Astrocyte (in vitro differentiated cells and primary cell): ENCODE measurements around the gene MYOF. TPM values are rescaled to one million over a fixed set of nuclear protein-coding genes. Genes with fewer than 3 reads are reported as not detected.
A peak's percentile ranks its signal among the peaks of the same experiment; 100 is the strongest.

Source experiments
- DNase-seq: peaks from one replicate; pipeline ENCODE4 v3.0.0-alpha.2; 2010; ENCODE audit warnings: low read depth
- FAIRE-seq: peaks from 2 replicates; lab custom pipeline; 2011; peaks lifted over from hg19 to GRCh38; lab: Jason Lieb, UNC
- H2AFZ ChIP-seq: 2 replicates; pipeline ENCODE4 v1.6.0; 2012; ENCODE audit warnings: low read depth, low read length, inconsistent platforms
- H3K27ac ChIP-seq: 2 replicates; pipeline ENCODE4 v1.5.1; 2011; ENCODE audit warnings: low read depth, low read length, inconsistent platforms
- H3K27me3 ChIP-seq: 2 replicates; pipeline ENCODE4 v1.6.0; 2011; ENCODE audit warnings: low read length, inconsistent platforms; ENCODE audit not compliant: insufficient read depth
- H3K36me3 ChIP-seq: 2 replicates; pipeline ENCODE4 v1.5.1; 2011; ENCODE audit warnings: low read length, inconsistent platforms; ENCODE audit not compliant: insufficient read depth
- H3K4me1 ChIP-seq: 2 replicates; pipeline ENCODE4 v1.5.1; 2011; ENCODE audit warnings: low read length, inconsistent platforms; ENCODE audit not compliant: insufficient read depth
- H3K4me2 ChIP-seq: 2 replicates; pipeline ENCODE4 v1.6.0; 2012; ENCODE audit warnings: low read length, inconsistent platforms
- H3K4me3 ChIP-seq: 2 replicates; pipeline ENCODE4 v1.5.1; 2011; ENCODE audit warnings: low read depth, mild to moderate bottlenecking, low read length, inconsistent platforms; ENCODE audit not compliant: insufficient read depth
- H3K79me2 ChIP-seq: 2 replicates; pipeline ENCODE4 v1.6.0; 2012; ENCODE audit warnings: mild to moderate bottlenecking, low read length, inconsistent platforms; ENCODE audit not compliant: insufficient read depth
- H3K9ac ChIP-seq: 2 replicates; pipeline ENCODE4 v1.6.0; 2012; ENCODE audit warnings: mild to moderate bottlenecking, low read length, inconsistent platforms
- H3K9me3 ChIP-seq: 2 replicates; pipeline ENCODE4 v1.5.1; 2012; ENCODE audit warnings: low read depth, mild to moderate bottlenecking, low read length, inconsistent platforms; ENCODE audit not compliant: insufficient read depth
- H4K20me1 ChIP-seq: 2 replicates; pipeline ENCODE4 v1.6.0; 2012; ENCODE audit warnings: low read length, inconsistent platforms; ENCODE audit not compliant: insufficient read depth
- H3K27ac Mint-ChIP-seq: one replicate; pipeline ENCODE4 v1.8.0; 2021; ENCODE audit warnings: mild to moderate bottlenecking, mixed read lengths; ENCODE audit not compliant: unreplicated experiment
- H3K27me3 Mint-ChIP-seq: one replicate; pipeline ENCODE4 v1.8.0; 2021; ENCODE audit warnings: low read depth, mixed read lengths; ENCODE audit not compliant: unreplicated experiment
- H3K36me3 Mint-ChIP-seq: one replicate; pipeline ENCODE4 v1.8.0; 2021; ENCODE audit warnings: low read depth, mixed read lengths; ENCODE audit not compliant: unreplicated experiment
- H3K4me1 Mint-ChIP-seq: one replicate; pipeline ENCODE4 v1.8.0; 2021; ENCODE audit warnings: low read depth, mixed read lengths; ENCODE audit not compliant: unreplicated experiment
- H3K4me3 Mint-ChIP-seq: one replicate; pipeline ENCODE4 v1.8.0; 2021; ENCODE audit warnings: mild to moderate bottlenecking, moderate library complexity, mixed read lengths; ENCODE audit not compliant: unreplicated experiment
- H3K9me3 Mint-ChIP-seq: one replicate; pipeline ENCODE4 v1.8.0; 2021; ENCODE audit warnings: mild to moderate bottlenecking, mixed read lengths; ENCODE audit not compliant: unreplicated experiment
- CTCF ChIP-seq: IDR thresholded peaks from 2 replicates; pipeline ENCODE4 v1.5.1; 2011; ENCODE audit warnings: low read depth, mild to moderate bottlenecking, inconsistent platforms, low read length, moderate library complexity; ENCODE audit not compliant: insufficient read depth
- EZH2 ChIP-seq: IDR thresholded peaks from 2 replicates; pipeline ENCODE4 v1.6.1; 2012; ENCODE audit warnings: mild to moderate bottlenecking, low read length, inconsistent platforms; ENCODE audit not compliant: insufficient read depth
- total RNA-seq: library from RNA; stranded (reverse); gene quantifications from 2 replicates; pipeline ENCODE4 v1.2.1, GENCODE V29; 2021

The MYOF gene
- total RNA-seq, 1 donor from 2014 or later, result 306 TPM

DNA sequence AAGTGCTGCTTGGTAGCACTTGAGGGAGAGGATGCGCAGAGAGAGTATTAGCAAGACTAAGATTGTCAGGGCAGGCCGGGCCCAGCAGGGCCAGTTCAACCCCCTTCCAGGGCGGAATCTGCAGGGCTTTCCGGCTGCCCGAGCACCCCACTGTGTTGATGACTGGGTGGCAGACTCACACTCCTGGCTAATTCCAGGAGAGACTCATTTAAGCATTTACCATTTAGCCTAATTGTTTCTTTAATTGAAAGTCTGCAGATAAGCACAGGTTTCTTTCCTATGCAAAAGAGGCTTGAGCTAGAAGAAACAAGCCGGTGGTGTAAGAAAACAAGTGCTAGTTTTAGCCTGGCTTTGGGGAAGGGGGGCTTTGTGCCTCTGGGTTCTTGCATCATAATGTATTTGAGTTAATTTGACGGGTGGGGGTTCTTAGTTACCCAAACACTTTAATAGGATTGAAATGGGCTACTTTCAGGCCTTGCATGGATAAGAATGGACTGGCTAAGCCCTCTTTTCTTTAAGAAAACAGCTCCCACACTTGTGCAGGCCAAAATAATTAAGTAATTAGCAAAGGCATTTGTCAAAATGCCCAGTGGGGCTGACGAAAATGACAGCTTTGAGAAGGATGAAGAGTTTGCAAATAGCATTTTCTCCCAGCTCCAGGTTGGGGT, 201.3 kb downstream of the MYOF start:
- H3K27ac ChIP-seq, result no peak overlapping the region
- H3K9ac ChIP-seq, result no peak overlapping the region
- no peak overlapping the region for H3K4me2 ChIP-seq

GRCh38 chr10:93280121-93280698, 201.9 kb downstream of the MYOF start:
- no peaks in the 10 kb centered on the region for H3K9me3 Mint-ChIP-seq
- H3K4me2 ChIP-seq, result no peak overlapping the region
- no peak overlapping the region for H3K4me3 ChIP-seq
- no peak for DNase-seq
- FAIRE-seq, result no peak
- peaks cover 2% of the 10 kb centered on the region for H3K27me3 Mint-ChIP-seq
- H3K4me3 Mint-ChIP-seq, result no peak overlapping the region
- H4K20me1 ChIP-seq, result no peaks in the 10 kb centered on the region
- no peak overlapping the region for H3K9ac ChIP-seq
- TF ChIP-seq CTCF (no peak), EZH2 (no peak)
- no peaks in the 10 kb centered on the region for H3K36me3 ChIP-seq
- no peak overlapping the region for H3K27ac ChIP-seq
- H3K27me3 ChIP-seq, result no peaks in the 10 kb centered on the region
- no peaks in the 10 kb centered on the region for H3K4me1 Mint-ChIP-seq
- no peak overlapping the region for H3K27ac Mint-ChIP-seq
- peak overlapping the region; percentile 60 for H2AFZ ChIP-seq
- H3K9me3 ChIP-seq, result no peaks in the 10 kb centered on the region
- H3K79me2 ChIP-seq, result no peaks in the 10 kb centered on the region
- no peaks in the 10 kb centered on the region for H3K4me1 ChIP-seq
- no peaks in the 10 kb centered on the region for H3K36me3 Mint-ChIP-seq

More for the DNA sequence above, 201.3 kb downstream of the MYOF start:
- FAIRE-seq (no peak), DNase-seq (no peak)
- TF ChIP-seq EZH2 (no peak), CTCF (no peak)
- H4K20me1 ChIP-seq, result no peaks in the 10 kb centered on the region
- Mint-ChIP-seq H3K27ac (no peak overlapping the region), H3K9me3 (no peaks in the 10 kb centered on the region), H3K4me1 (no peaks in the 10 kb centered on the region), H3K4me3 (no peak overlapping the region), H3K36me3 (no peaks in the 10 kb centered on the region), H3K27me3 (peaks cover 2% of the 10 kb centered on the region)
- H3K79me2 ChIP-seq, result no peaks in the 10 kb centered on the region
- H3K4me3 ChIP-seq, result no peak overlapping the region
- no peaks in the 10 kb centered on the region for H3K27me3 ChIP-seq
- no peaks in the 10 kb centered on the region for H3K4me1 ChIP-seq
- no peaks in the 10 kb centered on the region for H3K36me3 ChIP-seq
- no peaks in the 10 kb centered on the region for H3K9me3 ChIP-seq
- H2AFZ ChIP-seq, result peak overlapping the region; percentile 60

GRCh38 chr10:93277360-93277759, 204.8 kb downstream of the MYOF start:
- Histone ChIP-seq H3K36me3 (no peaks in the 10 kb centered on the region), H3K27ac (no peak overlapping the region), H3K4me2 (no peak overlapping the region), H4K20me1 (no peaks in the 10 kb centered on the region), H3K4me3 (no peak overlapping the region), H3K27me3 (no peaks in the 10 kb centered on the region), H3K79me2 (no peaks in the 10 kb centered on the region), H3K9me3 (no peaks in the 10 kb centered on the region), H3K4me1 (no peaks in the 10 kb centered on the region), H3K9ac (no peak overlapping the region), H2AFZ (no peak overlapping the region)
- no peaks in the 10 kb centered on the region for H3K36me3 Mint-ChIP-seq
- no peak for FAIRE-seq
- H3K27ac Mint-ChIP-seq, result no peak overlapping the region
- H3K9me3 Mint-ChIP-seq, result no peaks in the 10 kb centered on the region
- no peak for DNase-seq
- peaks cover 2% of the 10 kb centered on the region for H3K27me3 Mint-ChIP-seq
- H3K4me1 Mint-ChIP-seq, result no peaks in the 10 kb centered on the region
- no peak overlapping the region for H3K4me3 Mint-ChIP-seq
- TF ChIP-seq CTCF (no peak), EZH2 (no peak)
